ENCODE results near the gene MYL5.

MYL5 gene

GRCh38 chr4:671769-672168 lies 2.6 kb upstream of the MYL5 start:
- Histone ChIP-seq H3K27ac (no peak overlapping the region), H3K9ac (ENCODE audit: insufficient read length) (no peak overlapping the region), H3K9me3 (ENCODE audit: low read depth, low read length) (no peaks in the 10 kb centered on the region), H3K36me3 (ENCODE audit: insufficient read depth, low read length) (peaks cover 26% of the 10 kb centered on the region), H3K4me3 (no peak overlapping the region)
- TF ChIP-seq POLR2AphosphoS5 (IDR thresholded peaks at IDR 0.05; ENCODE audit: borderline replicate concordance, low read depth, low read length), result no peak
- TF ChIP-seq EZH2 (IDR thresholded peaks at IDR 0.05), result no peak
- no peak for TF ChIP-seq FOXP2 (optimal IDR thresholded peaks at IDR 0.05; ENCODE audit: control extremely low read depth, extremely low read length, insufficient read depth)
- no peak for DNase-seq (ENCODE audit: low read depth, low spot score)

GRCh38 chr4:673349-674091 lies 822 bp upstream of the MYL5 start:
- H3K9me3 ChIP-seq (ENCODE audit: low read depth, low read length), result no peaks in the 10 kb centered on the region
- peak overlapping the region; percentile 82 for H3K9ac ChIP-seq (ENCODE audit: insufficient read length)
- DNase-seq (ENCODE audit: low read depth, low spot score), result no peak
- H3K36me3 ChIP-seq (ENCODE audit: insufficient read depth, low read length), result peaks cover 26% of the 10 kb centered on the region
- H3K27ac ChIP-seq, result no peak overlapping the region
- TF ChIP-seq POLR2AphosphoS5 (IDR thresholded peaks at IDR 0.05; ENCODE audit: borderline replicate concordance, low read depth, low read length), result no peak
- H3K4me3 ChIP-seq, result peak overlapping the region; percentile 97

GRCh38 chr4:675036-675882 lies 917 bp downstream of the MYL5 start:
- Histone ChIP-seq H3K4me3 (peak overlapping the region; percentile 97), H3K9me3 (ENCODE audit: low read depth, low read length) (no peaks in the 10 kb centered on the region), H3K27ac (peak overlapping the region; percentile 70), H3K9ac (ENCODE audit: insufficient read length) (peak overlapping the region; percentile 98), H3K36me3 (ENCODE audit: insufficient read depth, low read length) (peaks cover 26% of the 10 kb centered on the region)
- TF ChIP-seq FOXP2 (optimal IDR thresholded peaks at IDR 0.05; ENCODE audit: control extremely low read depth, extremely low read length, insufficient read depth) (no peak), POLR2AphosphoS5 (IDR thresholded peaks at IDR 0.05; ENCODE audit: borderline replicate concordance, low read depth, low read length) (no peak; the same call in 1 of the 2 replicates), EZH2 (IDR thresholded peaks at IDR 0.05) (no peak)
- DNase-seq (ENCODE audit: low read depth, low spot score), result no peak

- Histone ChIP-seq H3K9me3 (ENCODE audit: low read depth, low read length) (no peaks in the 10 kb centered on the region), H3K27ac (no peak overlapping the region; the same call in 1 of the 2 replicates), H3K36me3 (ENCODE audit: insufficient read depth, low read length) (peaks cover 20% of the 10 kb centered on the region), H3K4me3 (no peak overlapping the region), H3K9ac (ENCODE audit: insufficient read length) (no peak overlapping the region)
- no peak for DNase-seq (ENCODE audit: low read depth, low spot score)
- TF ChIP-seq EZH2 (IDR thresholded peaks at IDR 0.05) (no peak), POLR2AphosphoS5 (IDR thresholded peaks at IDR 0.05; ENCODE audit: borderline replicate concordance, low read depth, low read length) (no peak), FOXP2 (optimal IDR thresholded peaks at IDR 0.05; ENCODE audit: control extremely low read depth, extremely low read length, insufficient read depth) (no peak)
Observed at GRCh38 chr4:675980-676870, 1.9 kb downstream of the MYL5 start.

GRCh38 chr4:676871-677235 lies 2.5 kb downstream of the MYL5 start:
- DNase-seq (ENCODE audit: low read depth, low spot score), result no peak
- no peak for TF ChIP-seq EZH2 (IDR thresholded peaks at IDR 0.05)
- TF ChIP-seq FOXP2 (optimal IDR thresholded peaks at IDR 0.05; ENCODE audit: control extremely low read depth, extremely low read length, insufficient read depth), result no peak
- no peak for TF ChIP-seq POLR2AphosphoS5 (IDR thresholded peaks at IDR 0.05; ENCODE audit: borderline replicate concordance, low read depth, low read length)
- Histone ChIP-seq H3K9ac (ENCODE audit: insufficient read length) (no peak overlapping the region), H3K36me3 (ENCODE audit: insufficient read depth, low read length) (peaks cover 13% of the 10 kb centered on the region), H3K9me3 (ENCODE audit: low read depth, low read length) (no peaks in the 10 kb centered on the region), H3K27ac (no peak overlapping the region), H3K4me3 (no peak overlapping the region)

GRCh38 chr4:677431-678293 lies 3.3 kb downstream of the MYL5 start:
- Histone ChIP-seq H3K27ac (no peak overlapping the region), H3K4me3 (no peak overlapping the region), H3K36me3 (ENCODE audit: insufficient read depth, low read length) (peaks cover 5% of the 10 kb centered on the region), H3K9ac (ENCODE audit: insufficient read length) (no peak overlapping the region), H3K9me3 (ENCODE audit: low read depth, low read length) (no peaks in the 10 kb centered on the region)
- DNase-seq (ENCODE audit: low read depth, low spot score), result no peak
- TF ChIP-seq EZH2 (IDR thresholded peaks at IDR 0.05), result no peak
- no peak for TF ChIP-seq FOXP2 (optimal IDR thresholded peaks at IDR 0.05; ENCODE audit: control extremely low read depth, extremely low read length, insufficient read depth)
- TF ChIP-seq POLR2AphosphoS5 (IDR thresholded peaks at IDR 0.05; ENCODE audit: borderline replicate concordance, low read depth, low read length), result no peak

GRCh38 chr4:678331-679103 lies 4.2 kb downstream of the MYL5 start:
- Histone ChIP-seq H3K4me3 (no peak overlapping the region), H3K27ac (no peak overlapping the region), H3K9ac (ENCODE audit: insufficient read length) (no peak overlapping the region), H3K36me3 (ENCODE audit: insufficient read depth, low read length) (no peaks in the 10 kb centered on the region), H3K9me3 (ENCODE audit: low read depth, low read length) (no peaks in the 10 kb centered on the region)
- DNase-seq (ENCODE audit: low read depth, low spot score), result no peak
- TF ChIP-seq FOXP2 (optimal IDR thresholded peaks at IDR 0.05; ENCODE audit: control extremely low read depth, extremely low read length, insufficient read depth) (no peak), EZH2 (IDR thresholded peaks at IDR 0.05) (no peak)

All from SK-N-MC (cell line).